ENCODE measurements around the gene KIF3A.

Gene KIF3A

DNA sequence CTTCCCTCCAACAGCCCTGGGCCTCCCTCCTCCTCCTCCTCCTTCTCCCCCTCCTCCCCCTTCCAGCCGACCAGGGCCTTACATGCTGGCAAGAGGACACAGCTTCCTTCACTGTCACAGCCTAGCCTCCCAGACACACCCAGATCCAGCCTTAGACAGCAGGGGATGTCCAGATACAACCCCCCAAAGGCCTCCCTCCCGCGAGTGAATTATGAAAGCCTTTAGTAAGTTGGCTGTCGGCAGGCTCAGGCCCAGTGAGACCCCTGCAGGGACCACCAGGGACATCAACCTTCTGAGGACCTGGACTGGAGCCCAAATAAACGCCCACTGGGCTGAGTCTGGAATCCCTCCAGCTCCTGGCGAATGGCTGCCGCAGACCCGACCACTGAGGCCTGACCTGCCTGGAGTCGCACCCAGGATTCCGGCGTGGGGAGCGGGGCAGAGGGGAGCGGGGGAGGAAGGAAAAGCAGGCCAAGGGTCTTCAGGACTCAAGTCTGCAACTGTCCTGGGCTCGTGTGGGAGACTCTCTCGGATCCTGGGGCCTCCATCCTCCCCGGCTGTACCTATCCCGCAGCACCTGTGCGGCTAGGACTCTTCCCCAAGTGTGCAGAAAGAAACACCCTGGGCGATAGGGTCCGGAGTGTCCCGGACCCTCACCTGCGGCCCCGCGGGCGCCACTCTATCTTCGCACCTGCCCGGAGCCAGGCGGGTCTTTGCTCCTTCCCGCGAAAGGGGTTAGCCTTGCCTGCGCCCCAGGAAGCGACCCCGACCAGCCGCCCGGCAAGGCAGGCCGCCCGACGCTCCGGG, 39.0 kb upstream of the KIF3A start:
- H3K4me1 ChIP-seq (ENCODE audit: control insufficient read depth, low read length): no peaks in the 10 kb centered on the region
- no peak overlapping the region for H3K27ac ChIP-seq (ENCODE audit: low read depth, low read length)

DNA sequence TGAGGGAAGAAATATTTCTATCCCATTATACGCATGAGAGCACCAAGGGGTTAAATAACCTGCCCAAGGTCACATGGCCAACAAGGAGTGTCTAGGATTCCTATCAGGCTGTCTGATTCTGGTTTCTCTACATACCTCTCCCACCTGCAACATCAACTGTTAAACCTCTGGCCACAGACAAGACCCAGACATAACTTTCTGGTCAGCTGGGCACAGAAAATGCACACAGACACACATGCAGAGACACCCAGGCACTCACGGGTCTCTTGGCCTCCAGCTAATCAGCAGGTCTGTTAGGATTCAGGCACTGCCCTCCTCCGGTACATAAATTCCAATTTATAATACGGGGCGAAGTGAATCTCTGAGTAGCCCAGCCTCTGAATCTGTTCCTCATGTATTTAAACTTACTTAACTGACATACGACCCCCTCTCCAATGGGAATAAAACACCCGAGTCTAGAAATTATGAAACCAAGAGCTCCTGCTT, 38.2 kb upstream of the KIF3A start:
- no peak overlapping the region for H3K4me2 ChIP-seq (ENCODE audit: low read length)
- H3K4me1 ChIP-seq (ENCODE audit: control insufficient read depth, low read length): no peaks in the 10 kb centered on the region

More for the DNA sequence above, 39.0 kb upstream of the KIF3A start:
- Histone ChIP-seq H3K36me3 (ENCODE audit: control insufficient read depth, low read length) (no peaks in the 10 kb centered on the region), H3K9me2 (replicated peaks; ENCODE audit: control insufficient read depth, low read length) (no peaks in the 10 kb centered on the region), H3K4me3 (ENCODE audit: low read length) (peak overlapping the region; percentile 69), H4K20me1 (ENCODE audit: control insufficient read depth, insufficient read depth, low read depth, low read length) (no peaks in the 10 kb centered on the region), H3K27me3 (ENCODE audit: control insufficient read depth, low read length) (peaks cover 52% of the 10 kb centered on the region), H3F3A (ENCODE audit: control insufficient read depth, insufficient read depth) (peaks cover 8% of the 10 kb centered on the region; the same call in 1 of the 2 replicates), H3K9me3 (ENCODE audit: control insufficient read depth, insufficient read depth, low read length) (no peaks in the 10 kb centered on the region), H3K79me2 (ENCODE audit: control insufficient read depth, low read length) (no peaks in the 10 kb centered on the region), H3K4me2 (ENCODE audit: low read length) (peak overlapping the region; percentile 58)
- peak; percentile 64; the same call in 1 of the 2 replicates for TF ChIP-seq EZH2phosphoT487 (IDR thresholded peaks at IDR 0.05; ENCODE audit: borderline replicate concordance, low read length)
- TF ChIP-seq, protein P1, sequence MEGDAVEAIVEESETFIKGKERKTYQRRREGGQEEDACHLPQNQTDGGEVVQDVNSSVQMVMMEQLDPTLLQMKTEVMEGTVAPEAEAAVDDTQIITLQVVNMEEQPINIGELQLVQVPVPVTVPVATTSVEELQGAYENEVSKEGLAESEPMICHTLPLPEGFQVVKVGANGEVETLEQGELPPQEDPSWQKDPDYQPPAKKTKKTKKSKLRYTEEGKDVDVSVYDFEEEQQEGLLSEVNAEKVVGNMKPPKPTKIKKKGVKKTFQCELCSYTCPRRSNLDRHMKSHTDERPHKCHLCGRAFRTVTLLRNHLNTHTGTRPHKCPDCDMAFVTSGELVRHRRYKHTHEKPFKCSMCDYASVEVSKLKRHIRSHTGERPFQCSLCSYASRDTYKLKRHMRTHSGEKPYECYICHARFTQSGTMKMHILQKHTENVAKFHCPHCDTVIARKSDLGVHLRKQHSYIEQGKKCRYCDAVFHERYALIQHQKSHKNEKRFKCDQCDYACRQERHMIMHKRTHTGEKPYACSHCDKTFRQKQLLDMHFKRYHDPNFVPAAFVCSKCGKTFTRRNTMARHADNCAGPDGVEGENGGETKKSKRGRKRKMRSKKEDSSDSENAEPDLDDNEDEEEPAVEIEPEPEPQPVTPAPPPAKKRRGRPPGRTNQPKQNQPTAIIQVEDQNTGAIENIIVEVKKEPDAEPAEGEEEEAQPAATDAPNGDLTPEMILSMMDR (IDR thresholded peaks at IDR 0.05; ENCODE audit: low read depth, low read length, poor library complexity, severe bottlenecking): no peak

DNA sequence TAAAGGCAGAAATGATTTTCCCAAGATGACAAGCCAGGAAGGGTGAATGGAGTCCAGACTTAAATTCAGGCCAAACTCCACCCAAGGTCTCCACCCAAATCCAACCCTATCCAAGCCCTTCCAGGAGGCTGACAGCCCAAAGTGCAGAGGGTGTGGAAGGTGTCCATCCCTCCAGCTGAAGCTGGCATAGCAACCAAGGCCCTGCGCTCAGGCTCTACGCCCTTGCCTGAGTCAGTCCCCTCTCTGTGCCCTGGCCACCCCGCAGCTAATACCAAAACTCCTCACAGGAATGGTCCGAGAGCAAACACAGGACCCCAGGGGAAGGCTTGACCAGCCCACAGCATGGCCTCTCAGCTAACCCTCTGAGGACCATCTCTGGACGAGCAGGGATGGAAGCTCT, 37.5 kb upstream of the KIF3A start:
- Histone ChIP-seq H3K4me3 (ENCODE audit: low read length) (no peak overlapping the region), H3K4me1 (ENCODE audit: control insufficient read depth, low read length) (no peaks in the 10 kb centered on the region), H3K9me3 (ENCODE audit: control insufficient read depth, insufficient read depth, low read length) (no peaks in the 10 kb centered on the region), H3F3A (ENCODE audit: control insufficient read depth, insufficient read depth) (peaks cover 8% of the 10 kb centered on the region; the same call in 1 of the 2 replicates), H3K79me2 (ENCODE audit: control insufficient read depth, low read length) (no peaks in the 10 kb centered on the region), H3K4me2 (ENCODE audit: low read length) (no peak overlapping the region), H3K27ac (ENCODE audit: low read depth, low read length) (no peak overlapping the region), H4K20me1 (ENCODE audit: control insufficient read depth, insufficient read depth, low read depth, low read length) (no peaks in the 10 kb centered on the region), H3K9me2 (replicated peaks; ENCODE audit: control insufficient read depth, low read length) (no peaks in the 10 kb centered on the region), H3K36me3 (ENCODE audit: control insufficient read depth, low read length) (no peaks in the 10 kb centered on the region), H3K27me3 (ENCODE audit: control insufficient read depth, low read length) (peaks cover 43% of the 10 kb centered on the region)
- TF ChIP-seq, protein P1 (IDR thresholded peaks at IDR 0.05; ENCODE audit: low read depth, low read length, poor library complexity, severe bottlenecking): no peak
- no peak for TF ChIP-seq EZH2phosphoT487 (IDR thresholded peaks at IDR 0.05; ENCODE audit: borderline replicate concordance, low read length)

More for the DNA sequence above, 38.2 kb upstream of the KIF3A start:
- Histone ChIP-seq H3K27me3 (ENCODE audit: control insufficient read depth, low read length) (peaks cover 45% of the 10 kb centered on the region), H3K4me3 (ENCODE audit: low read length) (no peak overlapping the region), H3K9me3 (ENCODE audit: control insufficient read depth, insufficient read depth, low read length) (no peaks in the 10 kb centered on the region), H3K36me3 (ENCODE audit: control insufficient read depth, low read length) (no peaks in the 10 kb centered on the region), H4K20me1 (ENCODE audit: control insufficient read depth, insufficient read depth, low read depth, low read length) (no peaks in the 10 kb centered on the region), H3K79me2 (ENCODE audit: control insufficient read depth, low read length) (no peaks in the 10 kb centered on the region), H3K27ac (ENCODE audit: low read depth, low read length) (no peak overlapping the region), H3F3A (ENCODE audit: control insufficient read depth, insufficient read depth) (peaks cover 8% of the 10 kb centered on the region; the same call in 1 of the 2 replicates), H3K9me2 (replicated peaks; ENCODE audit: control insufficient read depth, low read length) (no peaks in the 10 kb centered on the region)
- no peak for TF ChIP-seq EZH2phosphoT487 (IDR thresholded peaks at IDR 0.05; ENCODE audit: borderline replicate concordance, low read length)
- TF ChIP-seq, protein P1 (IDR thresholded peaks at IDR 0.05; ENCODE audit: low read depth, low read length, poor library complexity, severe bottlenecking): no peak
